OCI-LY7 (cell line): ENCODE data around the gene SLC22A7. TPM values are rescaled to one million over a fixed set of nuclear protein-coding genes. Genes with fewer than 3 reads are reported as not detected.

ENCODE experiments used
- BruUV-seq: library from RNA; stranded (reverse); fragments of 400-500 nt; replicated peaks from 2 replicates; lab custom pipeline; 2021; lab: Mats Ljungman, UMichigan
- CTCF ChIA-PET: fragments of 300-600 bp; sonication (Branson Sonifier 250); formaldehyde crosslinking; loops from one replicate; lab custom pipeline; 2022; ENCODE audit warnings: antibody characterized with exemption; ENCODE audit not compliant: unreplicated experiment; lab: Charles Lee
- POLR2A ChIA-PET: fragments of 300-600 bp; sonication (Branson Sonifier 250); formaldehyde crosslinking; loops from one replicate; lab custom pipeline; 2022; ENCODE audit warnings: antibody characterized with exemption; lab: Charles Lee
- DNase-seq: peaks from one replicate; pipeline ENCODE4 v3.0.0-alpha.2; 2015; ENCODE audit warnings: low spot score
- H2AFZ ChIP-seq: fragments of 200-600 bp; sonication (generic), shearing (Covaris generic); 2 replicates; pipeline ENCODE4 v1.6.1; 2014; ENCODE audit warnings: mild to moderate bottlenecking, antibody characterized with exemption, low read length, moderate library complexity
- H3K27ac ChIP-seq: fragments of 200-600 bp; sonication (generic); 2 replicates; pipeline ENCODE4 v1.5.1; 2014; ENCODE audit warnings: mixed run types, low read depth, mild to moderate bottlenecking, moderate library complexity, low read length, inconsistent platforms; ENCODE audit not compliant: poor library complexity, severe bottlenecking
- H3K36me3 ChIP-seq: fragments of 200-600 bp; sonication (generic); 2 replicates; pipeline ENCODE4 v1.6.1; 2014; ENCODE audit warnings: mild to moderate bottlenecking, antibody characterized with exemption, low read length, moderate library complexity, mixed read lengths; ENCODE audit not compliant: insufficient read depth
- H3K4me1 ChIP-seq: fragments of 200-600 bp; sonication (generic); 2 replicates; pipeline ENCODE4 v1.5.1; 2014; ENCODE audit warnings: mild to moderate bottlenecking, low read length; ENCODE audit not compliant: insufficient read depth, poor library complexity, severe bottlenecking
- H3K4me2 ChIP-seq: fragments of 200-600 bp; sonication (generic); 2 replicates; pipeline ENCODE4 v1.6.1; 2014; ENCODE audit warnings: mild to moderate bottlenecking, low read length
- H3K4me3 ChIP-seq: fragments of 200-600 bp; sonication (generic); 2 replicates; pipeline ENCODE4 v1.5.1; 2014; ENCODE audit warnings: mild to moderate bottlenecking, low read depth, low read length; ENCODE audit not compliant: poor library complexity, severe bottlenecking
- H3K79me2 ChIP-seq: fragments of 200-600 bp; sonication (generic); 2 replicates; pipeline ENCODE4 v1.6.1; 2016; ENCODE audit warnings: low read depth, mild to moderate bottlenecking, low read length, moderate library complexity, mixed read lengths; ENCODE audit not compliant: insufficient read depth
- H3K9me2 ChIP-seq: fragments of 200-600 bp; sonication (generic); 2 replicates; pipeline ENCODE4 v1.6.1; 2016; ENCODE audit warnings: mild to moderate bottlenecking, low read length, mixed read lengths; ENCODE audit not compliant: insufficient read depth
- H3K9me3 ChIP-seq: fragments of 200-600 bp; sonication (generic); 2 replicates; pipeline ENCODE4 v1.6.1; 2014; ENCODE audit warnings: mild to moderate bottlenecking, mixed run types, low read length, mixed read lengths
- H4K20me1 ChIP-seq: fragments of 200-600 bp; sonication (generic); 2 replicates; pipeline ENCODE4 v1.6.1; 2014; ENCODE audit warnings: mild to moderate bottlenecking, antibody characterized with exemption, low read length, moderate library complexity, mixed read lengths; ENCODE audit not compliant: insufficient read depth
- CTCF ChIP-seq: fragments of 200-600 bp; sonication (generic); conservative IDR thresholded peaks from 2 replicates; pipeline ENCODE4 v1.5.1; 2014; ENCODE audit warnings: mild to moderate bottlenecking, antibody characterized with exemption, low read length, moderate library complexity, mixed read lengths
- EZH2phosphoT487 ChIP-seq: fragments of 200-600 bp; sonication (generic); IDR thresholded peaks from 2 replicates; pipeline ENCODE4 v1.6.1; 2018; ENCODE audit warnings: low read depth, borderline replicate concordance, mild to moderate bottlenecking, mixed run types, antibody characterized with exemption, low read length, moderate library complexity, mixed read lengths
- intact Hi-C: fragments of 100-400 bp; cut with micrococcal nuclease; formaldehyde crosslinking; loops from one replicate; pipeline ENCODE4 v1.10.0; 2022; ENCODE audit not compliant: unreplicated experiment
- total RNA-seq, 2 experiments: library from RNA; depleted of rRNA in 1 of 2; stranded (reverse); fragments of >200 nt in 1 of 2; shearing (Covaris generic) in 1 of 2; gene quantifications; 2 replicates each; pipeline ENCODE4 v1.2.3, GENCODE V29; 2014 to 2022

The SLC22A7 gene
- total RNA-seq, 2 experiments from 2014 or later = not detected

GRCh38 chr6:43277306-43277642, 20.8 kb upstream of the SLC22A7 start:
- DNase-seq = no peak
- Histone ChIP-seq H3K4me1 (no peaks in the 10 kb centered on the region), H2AFZ (no peak overlapping the region), H3K9me2 (no peaks in the 10 kb centered on the region), H3K4me2 (no peak overlapping the region), H4K20me1 (no peaks in the 10 kb centered on the region), H3K36me3 (no peaks in the 10 kb centered on the region), H3K4me3 (no peak overlapping the region), H3K27ac (no peak overlapping the region), H3K79me2 (no peaks in the 10 kb centered on the region), H3K9me3 (no peaks in the 10 kb centered on the region)
- POLR2A ChIA-PET = interaction anchor here (1.1 kb wide), 1 partner anchor 83 kb away, joined by 3 read pairs; no protein-coding TSS in a partner anchor
- intact Hi-C loops = no loop called here
- CTCF ChIA-PET = no interaction called here
- no TSS peak for BruUV-seq
- no peak for TF ChIP-seq CTCF

GRCh38 chr6:43277643-43278523, 20.2 kb upstream of the SLC22A7 start:
- Histone ChIP-seq H4K20me1 (no peaks in the 10 kb centered on the region), H3K9me3 (no peaks in the 10 kb centered on the region), H3K4me1 (no peaks in the 10 kb centered on the region), H3K4me3 (no peak overlapping the region), H2AFZ (no peak overlapping the region), H3K36me3 (no peaks in the 10 kb centered on the region), H3K4me2 (no peak overlapping the region), H3K27ac (no peak overlapping the region), H3K79me2 (no peaks in the 10 kb centered on the region), H3K9me2 (no peaks in the 10 kb centered on the region)
- no peak for TF ChIP-seq CTCF
- TF ChIP-seq EZH2phosphoT487 = no peak
- intact Hi-C loops = no loop called here
- ChIA-PET POLR2A (interaction anchor here (1.1 kb wide), 1 partner anchor 83 kb away, joined by 3 read pairs; no protein-coding TSS in a partner anchor), CTCF (no interaction called here)
- BruUV-seq = no TSS peak
- no peak for DNase-seq

GRCh38 chr6:43278524-43279078, 19.5 kb upstream of the SLC22A7 start:
- Histone ChIP-seq H3K4me1 (no peaks in the 10 kb centered on the region), H3K9me2 (no peaks in the 10 kb centered on the region), H3K27ac (no peak overlapping the region), H3K36me3 (no peaks in the 10 kb centered on the region), H3K79me2 (no peaks in the 10 kb centered on the region), H3K9me3 (no peaks in the 10 kb centered on the region), H3K4me3 (no peak overlapping the region), H2AFZ (no peak overlapping the region), H3K4me2 (no peak overlapping the region), H4K20me1 (no peaks in the 10 kb centered on the region)
- TF ChIP-seq CTCF (no peak), EZH2phosphoT487 (no peak)
- DNase-seq = no peak
- intact Hi-C loops = no loop called here
- no TSS peak for BruUV-seq
- ChIA-PET POLR2A (no interaction called here), CTCF (no interaction called here)
